ENCODE data around the gene FNBP1.
"Not testable (repeated sequence)": the region's sequence is repeated elsewhere in the genome, so short reads cannot be mapped to it uniquely, and the experiment has no call there.

Gene FNBP1

DNA sequence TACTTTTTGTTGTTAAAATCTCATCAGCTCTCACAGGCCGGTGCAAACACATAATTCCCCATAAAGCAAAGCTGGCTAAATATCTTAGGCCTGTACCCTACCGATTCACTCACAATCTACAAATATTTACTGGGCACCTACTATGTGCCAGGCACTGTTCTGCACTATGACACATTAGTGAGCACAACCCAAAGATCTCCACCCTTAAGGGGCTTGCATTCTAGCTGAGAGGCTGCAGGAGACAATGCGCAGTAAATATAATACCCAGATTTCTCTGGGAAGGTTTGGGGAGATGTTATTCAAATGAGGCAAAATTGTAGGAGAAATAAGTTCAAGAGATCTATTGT, 53.7 kb downstream of the FNBP1 start:
- no peak for DNase-seq

DNA sequence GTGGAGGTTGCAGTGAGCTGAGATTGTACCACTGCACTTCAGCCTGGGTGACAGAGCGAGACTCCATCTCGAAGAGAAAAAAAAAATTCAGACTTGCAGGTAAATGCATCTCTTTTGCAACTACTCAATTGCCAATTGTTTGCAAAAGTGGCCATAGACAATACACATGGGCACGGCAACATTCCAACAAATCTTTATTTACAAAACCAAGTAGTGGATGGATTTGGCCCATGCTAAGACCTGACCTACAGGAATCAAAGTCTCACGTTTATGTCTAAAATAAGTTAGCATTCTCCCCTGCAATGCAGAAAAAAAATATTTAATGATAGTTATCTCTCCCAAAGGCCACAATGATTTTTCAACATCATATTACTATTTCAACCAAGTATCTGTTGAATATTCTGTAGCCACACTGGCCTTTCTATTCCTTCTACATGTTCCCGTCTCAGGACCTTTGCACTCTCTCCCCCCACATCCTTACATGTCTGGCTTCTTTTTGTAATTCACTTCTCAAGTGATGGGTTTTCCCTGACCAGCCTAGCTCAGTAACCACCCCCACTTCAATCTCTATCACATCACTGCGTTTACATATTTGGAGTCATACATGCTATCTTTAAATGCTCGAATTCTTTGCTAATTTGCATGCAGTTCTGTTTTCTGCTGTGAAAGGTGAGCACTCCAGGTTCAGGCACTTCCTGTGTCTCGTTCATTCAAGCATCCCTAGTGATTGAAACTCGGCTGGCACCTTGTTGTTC, 54.2 kb downstream of the FNBP1 start:
- DNase-seq, result no peak

DNA sequence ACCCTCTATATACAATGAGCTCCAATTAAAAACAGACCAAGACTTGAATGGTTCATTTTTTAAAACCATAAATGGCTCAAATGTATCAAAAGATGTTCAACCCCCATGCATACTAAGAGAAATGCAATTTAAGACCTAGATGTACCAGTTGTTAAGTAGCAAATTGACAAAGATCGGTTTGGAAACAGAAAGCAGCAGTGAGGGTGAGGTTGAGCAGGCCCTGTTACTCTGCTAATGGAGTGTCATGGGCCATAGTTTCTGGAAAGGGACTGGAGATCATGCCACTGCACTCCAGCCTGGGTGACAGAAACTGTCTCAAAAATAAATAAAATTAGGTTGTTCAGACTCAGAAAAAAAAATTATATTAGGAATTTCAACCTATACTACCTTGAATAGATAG, 55.0 kb downstream of the FNBP1 start:
- DNase-seq, result no peak

DNA sequence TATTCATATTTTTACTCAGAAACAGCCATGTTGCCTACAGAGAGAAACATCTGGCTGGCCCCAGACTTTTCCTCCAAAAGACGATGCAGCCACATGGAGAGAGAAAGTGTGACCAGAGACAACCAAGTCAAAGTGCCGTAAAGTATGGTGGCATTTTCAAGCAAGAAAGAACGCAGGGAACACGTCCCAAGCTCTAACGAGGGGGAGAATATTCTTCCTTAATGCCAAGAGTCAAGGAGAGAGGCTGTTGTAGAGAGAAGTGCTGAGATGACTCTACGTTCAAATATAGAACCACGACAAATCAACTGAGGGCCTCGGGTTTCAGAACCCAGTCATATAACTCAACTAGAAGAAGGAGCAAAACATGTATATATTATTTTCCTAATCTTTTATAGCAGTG, 55.9 kb downstream of the FNBP1 start:
- DNase-seq, result no peak

DNA sequence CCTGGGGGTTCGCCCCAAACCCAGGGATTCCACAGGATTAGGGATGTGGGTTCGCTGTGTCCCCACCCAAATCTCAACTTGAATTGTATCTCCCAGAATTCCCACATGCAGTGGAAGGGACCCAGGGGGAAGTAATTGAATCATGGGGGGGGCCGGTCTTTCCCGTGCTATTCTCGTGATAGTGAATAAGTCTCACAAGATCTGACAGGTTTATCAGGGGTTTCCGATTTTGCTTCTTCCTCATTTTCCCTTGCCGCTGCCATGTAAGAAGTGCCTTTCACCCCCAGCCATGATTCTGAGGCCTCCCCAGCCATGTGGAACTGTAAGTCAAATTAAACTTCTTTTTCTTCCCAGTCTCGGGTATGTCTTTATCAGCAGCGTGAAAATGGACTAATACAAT, 58.4 kb downstream of the FNBP1 start:
- DNase-seq, result not testable (repeated sequence)

DNA sequence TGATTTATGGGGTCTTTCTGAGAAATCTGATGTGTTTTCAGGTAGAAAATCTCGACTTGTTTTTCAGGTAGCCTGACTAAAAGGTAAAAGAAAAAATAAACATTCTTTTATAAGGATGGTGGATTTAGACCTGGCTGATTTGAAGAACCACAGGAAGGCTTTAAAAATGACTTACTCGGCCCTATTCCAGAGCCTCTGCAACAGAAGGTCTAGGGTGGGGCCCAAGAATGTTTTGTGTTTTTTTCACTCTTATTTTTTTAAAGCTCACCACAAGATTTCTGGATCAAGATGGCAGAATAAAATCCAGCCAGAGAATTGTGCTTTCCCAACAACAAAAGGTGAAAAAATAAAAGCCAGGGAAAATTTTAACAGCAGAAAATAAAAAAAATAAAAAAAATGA, 59.1 kb downstream of the FNBP1 start:
- no peak for DNase-seq

DNA sequence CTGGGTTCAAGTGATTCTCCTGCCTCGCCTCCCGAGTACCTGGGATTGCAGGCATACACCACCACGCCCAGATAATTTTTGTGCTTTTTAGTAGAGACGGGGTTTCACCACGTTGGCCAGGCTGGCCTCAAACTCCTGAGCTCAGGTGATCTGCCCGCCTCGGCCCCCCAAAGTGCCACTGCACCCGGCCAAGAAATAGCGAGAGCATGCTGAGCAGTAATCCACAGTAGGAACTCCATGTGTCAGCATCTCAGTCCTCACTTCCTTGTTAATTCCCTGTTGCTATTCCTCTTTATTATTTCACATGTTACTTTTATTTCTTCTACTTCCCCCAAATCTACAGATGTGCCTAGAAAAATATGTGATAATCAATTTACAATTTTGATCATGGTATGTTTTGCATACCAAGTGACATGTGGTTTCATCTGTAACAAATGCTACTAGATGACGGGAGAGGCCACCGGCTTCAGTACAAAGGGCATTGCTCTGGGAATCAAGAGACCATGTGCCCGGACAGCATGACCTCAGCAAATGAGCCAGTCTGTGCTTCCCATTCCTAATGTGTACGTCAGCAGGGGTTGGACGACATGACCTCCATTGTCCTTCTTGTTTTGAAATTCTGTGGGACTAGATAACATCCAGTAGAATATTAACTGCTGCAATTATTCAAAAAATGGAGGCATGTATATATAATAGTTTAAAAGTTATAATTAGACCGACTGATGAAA, 61.6 kb downstream of the FNBP1 start:
- no peak for DNase-seq

DNA sequence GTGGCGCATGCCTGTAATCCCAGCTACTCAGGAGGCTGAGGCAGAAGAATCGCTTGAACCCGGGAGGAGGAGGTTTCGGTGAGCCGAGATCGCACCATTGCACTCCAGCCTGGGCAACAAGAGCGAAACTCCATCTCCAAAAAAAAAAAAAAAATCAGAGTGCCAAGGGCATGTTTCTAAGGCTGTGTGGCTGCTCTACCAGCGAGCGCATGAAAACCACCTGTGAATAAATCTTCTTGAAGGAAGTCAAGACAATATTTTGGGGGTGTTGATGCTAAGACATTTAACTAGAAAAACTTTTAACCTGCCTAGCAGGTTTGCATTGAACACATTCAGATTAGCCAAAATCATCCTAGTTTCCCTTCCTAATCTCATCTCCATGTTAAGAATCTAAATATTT, 62.8 kb downstream of the FNBP1 start:
- DNase-seq, result not testable (repeated sequence)

DNA sequence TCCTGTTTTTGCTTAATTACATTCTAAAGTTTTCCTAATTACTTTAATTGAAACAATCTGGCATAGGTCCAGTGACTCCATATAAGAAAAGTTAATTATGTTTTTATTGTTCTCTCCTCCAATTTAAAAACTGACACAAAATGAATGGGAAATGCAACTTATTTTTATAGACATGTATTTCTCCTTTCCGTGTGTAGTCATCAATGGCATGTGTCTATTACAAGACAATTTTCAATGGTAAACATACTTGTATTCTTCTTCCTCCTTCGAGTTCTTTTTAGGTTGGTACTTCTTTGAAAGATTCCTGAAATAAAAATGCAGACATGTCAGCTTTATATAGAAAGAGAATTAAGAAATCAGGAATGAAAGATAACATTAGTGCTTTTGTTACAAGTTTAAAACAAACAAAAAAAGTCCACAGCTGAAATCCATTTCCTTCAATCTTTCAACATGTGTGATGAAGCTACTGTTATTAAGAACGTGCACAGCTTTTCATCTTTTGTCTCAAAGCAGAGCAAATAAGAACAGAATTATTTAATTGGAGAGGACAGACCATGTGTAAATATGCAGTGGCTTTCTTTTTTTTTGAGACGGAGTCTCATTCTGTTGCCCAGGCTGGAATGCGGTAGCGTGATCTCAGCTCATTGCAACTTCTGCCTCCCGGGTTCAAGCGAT, 63.8 kb downstream of the FNBP1 start:
- DNase-seq, result no peak

DNA sequence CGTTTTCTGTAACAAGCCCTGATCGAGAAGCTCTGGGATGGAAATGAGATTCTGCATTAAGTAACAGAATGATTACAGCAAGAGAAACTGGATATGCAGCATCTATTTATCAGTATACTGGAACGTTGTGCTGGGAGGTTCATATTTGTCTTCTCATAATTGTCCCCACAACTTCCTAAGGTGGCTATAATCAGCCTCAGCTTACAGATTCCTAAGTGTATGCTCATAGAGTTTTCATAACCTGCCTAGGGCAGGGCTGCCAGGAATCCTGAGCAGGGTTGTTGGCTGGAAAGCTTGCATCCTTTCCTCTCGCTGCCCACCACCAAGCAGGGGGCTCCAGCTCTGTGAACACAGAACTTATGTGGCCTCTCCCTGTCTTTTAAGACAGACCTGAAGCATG, 70.2 kb downstream of the FNBP1 start:
- no peak for DNase-seq

DNA sequence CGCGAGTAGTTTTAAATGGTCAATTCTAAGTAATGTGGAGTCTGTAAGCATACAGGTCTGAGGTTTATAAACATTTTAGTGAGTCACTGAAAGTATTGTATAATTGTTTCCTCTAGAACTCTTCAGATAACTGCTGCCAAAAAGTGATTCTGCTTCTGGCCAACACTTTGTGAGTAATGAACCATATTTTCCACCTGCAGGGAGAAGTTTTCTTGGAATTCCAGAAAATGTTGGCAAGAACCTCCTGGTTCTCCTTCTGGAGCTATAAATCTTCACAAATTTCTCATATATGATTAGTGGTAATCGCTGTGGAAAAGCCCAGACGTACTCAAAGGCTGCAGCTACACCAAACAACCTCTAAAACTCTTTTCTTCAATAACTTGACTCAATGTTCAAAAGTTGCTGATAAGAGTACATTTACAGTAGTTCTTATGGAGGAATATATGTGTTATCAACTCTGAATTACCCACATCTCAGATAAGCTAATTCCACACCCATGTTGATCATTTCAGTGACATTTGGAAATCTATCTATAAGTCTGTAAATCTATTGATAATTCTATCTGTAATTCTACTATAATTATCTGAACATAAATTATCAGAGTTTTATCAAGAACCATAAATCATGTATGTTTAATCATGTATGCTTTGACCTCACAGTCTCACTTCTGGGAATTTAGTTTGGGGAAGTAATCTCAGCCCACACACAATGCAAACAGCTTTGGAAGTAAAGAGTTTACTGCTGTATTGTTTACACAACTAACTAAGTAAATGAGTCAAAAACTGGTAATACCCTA, 74.1 kb downstream of the FNBP1 start:
- DNase-seq, result no peak

DNA sequence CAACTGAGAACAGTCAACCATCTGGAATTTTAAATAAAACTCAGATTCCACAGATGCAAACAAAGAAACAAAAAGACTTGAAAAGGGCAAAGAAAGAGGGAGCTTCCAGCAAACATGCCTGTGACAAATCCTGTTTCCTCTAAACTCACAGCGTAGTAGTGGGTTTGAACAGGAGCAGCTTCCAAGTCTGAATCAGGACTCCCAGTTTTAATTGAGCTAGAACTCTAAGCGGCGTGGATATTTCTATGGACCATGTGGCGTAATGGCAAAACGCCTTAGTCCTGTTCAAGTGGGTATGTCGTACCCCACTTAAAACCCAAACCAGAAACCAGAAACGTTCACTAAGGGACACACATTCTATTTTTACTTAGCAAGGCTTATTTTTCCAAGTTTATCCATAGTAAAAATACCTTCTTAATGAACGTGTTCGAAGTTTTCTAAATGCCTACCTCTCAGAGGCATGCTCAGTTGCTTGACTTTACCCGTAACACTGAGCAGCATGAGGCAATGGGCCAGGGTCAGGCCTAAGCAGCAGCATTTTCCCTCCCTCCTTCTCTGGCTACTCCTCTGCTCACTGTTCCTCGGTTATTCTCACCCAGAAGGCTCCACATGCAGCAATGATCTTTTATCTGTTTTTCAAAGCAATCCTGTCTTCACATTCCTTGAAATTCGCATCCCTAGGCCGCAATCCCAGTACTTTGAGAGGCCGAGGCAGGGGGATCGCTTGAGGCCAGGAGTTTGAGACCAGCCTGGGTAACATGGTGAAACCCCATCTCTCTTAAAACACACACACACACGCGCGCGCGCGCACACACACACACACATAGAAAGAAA, 77.9 kb downstream of the FNBP1 start:
- DNase-seq, result no peak

DNA sequence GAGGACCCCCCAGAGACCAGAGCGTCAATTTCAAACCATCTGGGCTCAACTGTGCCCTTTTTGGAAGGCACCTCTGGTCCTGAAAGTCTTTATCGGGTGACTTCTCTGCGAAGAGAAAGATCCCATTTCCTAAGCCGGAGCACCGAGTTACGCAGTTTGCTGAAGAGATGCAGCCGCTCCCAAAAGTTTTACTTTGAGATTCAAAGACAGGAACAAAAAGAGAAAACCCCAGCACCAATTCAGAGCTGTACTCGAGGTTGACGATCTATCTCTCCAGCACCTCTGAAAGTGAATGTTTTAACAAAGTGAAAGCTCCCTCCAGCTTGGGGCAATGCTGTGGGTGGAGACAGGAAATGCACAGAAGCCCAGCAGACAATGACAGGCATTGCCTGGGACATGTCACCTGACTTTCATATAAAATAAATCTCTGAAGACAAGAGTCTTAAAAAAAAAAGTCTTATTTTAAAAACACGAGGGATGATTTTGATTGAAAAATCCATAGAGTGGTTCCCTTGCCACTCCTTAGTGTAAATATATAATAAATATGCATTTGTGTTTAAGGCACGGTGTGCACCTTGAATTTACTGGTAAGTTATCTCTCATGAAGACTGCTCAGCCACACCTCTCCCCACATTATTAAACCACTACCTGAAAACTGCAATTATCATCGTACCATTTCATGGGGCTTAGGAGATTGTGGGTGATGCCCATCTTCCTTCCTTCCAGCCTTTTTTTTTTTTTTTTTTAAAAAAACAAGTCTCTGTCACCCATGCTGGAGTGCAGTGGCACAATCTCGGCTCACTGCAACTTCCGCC, 79.9 kb downstream of the FNBP1 start:
- DNase-seq, result peak; percentile 5

DNA sequence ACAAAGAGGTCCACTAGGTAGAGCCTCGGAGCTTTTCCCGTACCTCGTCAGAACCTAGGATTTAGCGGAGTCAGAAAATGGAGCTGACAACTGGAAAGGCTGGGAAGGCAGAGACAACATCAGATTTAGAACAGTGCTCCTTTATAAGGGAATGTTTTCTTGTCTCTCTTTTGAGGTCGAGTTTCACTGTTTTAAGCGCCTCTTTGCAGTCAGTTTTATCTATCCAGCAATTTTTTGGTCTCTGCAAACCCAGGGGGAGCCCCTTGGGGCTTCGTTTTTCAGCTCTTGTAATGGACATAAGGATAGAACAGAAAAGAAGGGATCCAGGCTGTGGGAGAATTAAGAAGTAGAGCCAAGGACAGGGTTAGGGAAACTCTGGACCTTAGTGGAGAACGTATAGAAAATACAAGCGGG, 80.5 kb downstream of the FNBP1 start:
- DNase-seq, result no peak

DNA sequence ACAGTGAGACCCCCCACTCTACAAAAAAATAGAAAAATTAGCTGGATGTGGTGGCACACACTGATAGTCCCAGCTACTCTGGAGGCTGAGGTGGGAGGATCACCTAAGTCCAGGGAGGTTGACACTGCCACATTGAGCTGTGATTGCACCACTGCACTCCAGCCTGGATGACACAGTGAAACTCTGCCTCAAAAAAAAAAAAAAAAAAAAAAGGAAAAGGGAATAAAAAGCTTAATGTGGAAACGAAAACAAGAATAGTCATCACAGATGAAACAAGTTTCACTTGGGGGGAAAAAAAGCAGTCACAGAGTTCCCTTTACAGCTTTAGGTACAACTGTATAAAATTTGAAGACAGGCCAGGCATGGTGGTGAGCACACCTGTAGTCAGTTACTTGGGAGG, 84.2 kb downstream of the FNBP1 start:
- DNase-seq, result no peak

DNA sequence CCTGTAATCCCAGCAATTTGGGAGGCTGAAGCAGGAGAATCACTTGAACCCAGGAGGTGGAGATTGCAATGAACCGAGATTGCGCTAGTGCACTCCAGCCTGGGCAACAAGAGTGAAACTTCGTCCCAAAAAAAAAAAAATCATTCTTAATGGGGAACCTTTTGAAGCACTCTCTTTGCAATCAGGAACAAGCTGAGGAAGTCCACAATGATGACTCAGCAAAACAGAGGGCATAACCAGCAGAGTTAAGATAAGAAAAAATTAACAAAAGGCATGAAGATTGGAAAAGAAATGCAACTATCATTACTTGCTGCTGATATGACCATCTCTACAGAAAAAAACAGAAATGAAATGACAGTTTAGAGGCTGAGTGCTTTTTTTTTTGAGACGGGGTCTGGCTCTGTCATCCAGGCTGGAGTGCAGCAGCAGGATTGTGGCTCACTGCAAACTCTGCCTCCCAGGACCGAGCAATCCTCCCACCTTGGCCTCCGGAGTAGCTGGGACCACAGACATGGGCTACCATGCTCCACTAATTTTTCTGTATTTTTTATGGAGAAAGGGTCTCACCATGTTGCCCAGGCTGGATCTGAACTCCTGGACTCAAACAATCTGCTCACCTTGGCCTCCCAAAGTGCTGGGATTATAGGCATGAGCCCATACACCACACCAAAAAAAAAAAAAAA, 88.0 kb downstream of the FNBP1 start:
- no peak for DNase-seq

DNA sequence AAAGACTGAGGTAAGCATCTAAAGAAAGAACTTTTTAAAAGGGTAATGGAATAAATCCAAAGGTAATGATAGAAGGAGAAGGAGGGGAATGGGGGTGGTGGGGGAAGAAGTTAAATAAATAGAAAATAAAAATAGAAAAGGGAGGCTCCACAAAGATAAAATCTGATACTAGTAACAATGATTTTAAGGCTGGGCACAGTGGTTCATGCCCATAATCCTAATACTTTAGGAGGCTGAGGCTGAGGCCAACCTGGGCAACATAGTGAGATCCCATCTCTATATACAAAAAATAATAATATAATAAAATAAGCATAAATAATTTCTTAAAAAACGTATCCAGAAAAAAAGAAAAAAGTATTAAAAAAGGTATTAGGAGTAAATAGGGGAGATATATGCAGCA, 89.3 kb downstream of the FNBP1 start:
- no peak for DNase-seq

DNA sequence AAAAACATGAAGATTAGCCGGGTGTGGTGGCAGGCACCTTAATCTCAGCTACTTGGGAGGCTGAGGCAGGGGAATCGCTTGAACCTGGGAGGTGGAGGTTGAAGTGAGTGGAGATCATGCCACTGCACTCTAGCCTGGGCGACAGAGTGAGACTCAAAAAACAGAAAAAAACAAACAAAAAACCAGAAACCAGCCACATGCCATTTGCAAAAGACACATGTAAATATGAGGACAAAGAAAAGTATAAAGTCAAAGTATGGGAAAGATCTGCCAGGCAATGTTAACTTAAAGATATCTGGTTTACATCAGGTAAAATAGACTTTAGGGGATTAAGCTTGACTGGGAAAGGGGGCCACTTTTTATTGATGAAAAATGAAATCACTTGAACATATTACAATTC, 90.7 kb downstream of the FNBP1 start:
- DNase-seq, result no peak

DNA sequence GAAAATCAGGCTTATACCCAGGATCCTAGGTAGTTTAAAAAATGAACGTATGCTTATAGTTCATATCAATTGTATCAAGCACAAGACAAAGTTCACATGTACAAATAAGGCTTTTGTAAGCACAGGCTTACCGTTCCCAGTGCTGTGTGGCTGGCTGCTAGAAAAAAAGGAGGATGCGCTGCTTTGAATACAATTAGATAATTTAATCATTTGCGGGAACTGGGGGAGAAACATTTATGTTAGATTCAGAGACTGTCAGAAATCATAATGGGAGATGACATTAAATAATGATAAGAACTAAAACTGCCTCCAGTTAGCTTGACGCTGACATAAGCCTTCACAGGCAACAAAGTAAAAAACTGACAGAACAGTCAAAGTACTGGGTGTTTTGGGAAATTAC, 93.2 kb downstream of the FNBP1 start:
- no peak for DNase-seq

DNA sequence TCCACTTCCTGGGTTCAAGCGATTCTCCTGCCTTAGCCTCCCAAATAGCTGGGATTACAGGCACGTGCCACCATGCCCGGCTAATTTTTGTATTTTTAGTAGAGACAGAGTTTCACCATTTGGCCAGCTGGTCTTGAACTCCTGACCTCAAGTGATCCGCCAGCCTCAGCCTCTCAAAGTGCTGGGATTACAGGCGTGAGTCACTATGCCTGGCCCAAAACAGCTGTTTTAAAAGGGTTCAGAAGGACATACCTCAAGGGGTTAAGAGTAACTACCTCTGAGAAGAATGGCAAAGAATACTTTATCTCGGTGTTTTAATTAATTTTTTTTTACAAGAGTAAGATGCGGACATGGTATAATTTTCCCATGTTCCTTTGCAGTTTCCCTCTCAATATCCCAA, 94.4 kb downstream of the FNBP1 start:
- not testable (repeated sequence) for DNase-seq
